HepG2 (cell line): Measurements from ENCODE around the gene SLC8A2. TPM values are rescaled to one million over a fixed set of nuclear protein-coding genes. Genes with fewer than 3 reads are reported as not detected.

Source experiments
- TGIF2 ChIP-seq: IDR thresholded peaks from 2 replicates; pipeline ENCODE4 v1.6.1; 2016; ENCODE audit warnings: control low read depth, missing compliant biosample characterization
- ZBTB40 ChIP-seq, 2 experiments: fragments of 450-650 bp in 1 of 2; sonication (generic) in 1 of 2; formaldehyde crosslinking in 1 of 2; IDR thresholded peaks; 2 replicates each; pipeline versions ENCODE4 v1.6.1 to v1.8.0; 2016 to 2022; ENCODE audit warnings: antibody characterized with exemption in 1 of 2, mild to moderate bottlenecking in 1 of 2, missing genetic modification reagents in 1 of 2
- ZNF225 ChIP-seq: sonication (generic); formaldehyde crosslinking; IDR thresholded peaks from 2 replicates; pipeline ENCODE4 v1.4.0; 2020; ENCODE audit warnings: mild to moderate bottlenecking, missing genetic modification reagents
- polyA plus RNA-seq, 8 experiments: library from polyadenylated mRNA; depleted of rRNA in 3 of 8; stranded (reverse) in 7 of 8; unstranded in 1 of 8; fragments of >200 nt; fragmentation: Illumina TruSeq in 4 of 8; extraction: Trizol in 4 of 8; gene quantifications; 2 replicates each; pipeline versions ENCODE4 v1.2.1 to v1.2.3, GENCODE V29; 2011 to 2016; ENCODE audit warnings: low read depth in 4 of 8, missing spikeins in 1 of 8, mixed read lengths in 1 of 8; ENCODE audit not compliant: insufficient read depth in 1 of 8
- total RNA-seq, 5 experiments: library from RNA; depleted of rRNA; stranded (reverse); fragments of >200 nt; fragmentation: Illumina TruSeq; extraction: Trizol; gene quantifications; 2 replicates each; pipeline ENCODE4 v1.2.3, GENCODE V29; 2016; ENCODE audit warnings: low read depth in 1 of 5

SLC8A2 gene
- total and polyA plus RNA-seq, 2 of the 13 experiments (the other 11 are each of a cell fraction or from before 2014, with no cell fraction given) = 0.02 TPM; not detected in 1

- TF ChIP-seq ZBTB40 (IDR thresholded peaks at IDR 0.05) = no peak
- TF ChIP-seq ZBTB40 (CRISPR knock-in tag; IDR thresholded peaks at IDR 0.05) = no peak
- TF ChIP-seq ZNF225 (CRISPR knock-in tag) = no peak
- TF ChIP-seq TGIF2 (CRISPR knock-in tag) = no peak
Measured at GRCh38 chr19:47419789-47420188, 51.9 kb downstream of the SLC8A2 start (continued).
